Measurements from ENCODE around the gene CCDC187. TPM values are rescaled to one million over a fixed set of nuclear protein-coding genes. Genes with fewer than 3 reads are reported as not detected.

The CCDC187 gene
- total RNA-seq, 2 donors from 2014 or later: not detected

GRCh38 chr9:136335296-136336155, 31.6 kb upstream of the CCDC187 start:
- Mint-ChIP-seq H3K27me3 (no peaks in the 10 kb centered on the region), H3K4me3 (no peak overlapping the region), H3K36me3 (no peaks in the 10 kb centered on the region), H3K9me3 (no peaks in the 10 kb centered on the region), H3K4me1 (ENCODE audit: low read depth in 2 of 2) (no peaks in the 10 kb centered on the region), H3K27ac (no peak overlapping the region)
- no peak for ATAC-seq
- DNase-seq (ENCODE audit: low spot score): no peak

- no peak for ATAC-seq
- Mint-ChIP-seq H3K4me1 (ENCODE audit: low read depth in 2 of 2) (no peaks in the 10 kb centered on the region), H3K4me3 (no peak overlapping the region), H3K27ac (no peak overlapping the region), H3K9me3 (no peaks in the 10 kb centered on the region), H3K27me3 (no peaks in the 10 kb centered on the region), H3K36me3 (no peaks in the 10 kb centered on the region)
- DNase-seq (ENCODE audit: low spot score): no peak
Measured at GRCh38 chr9:136334541-136334940, 30.6 kb upstream of the CCDC187 start.

GRCh38 chr9:136333486-136333885, 29.6 kb upstream of the CCDC187 start:
- Mint-ChIP-seq H3K27ac (no peak overlapping the region), H3K4me3 (no peak overlapping the region), H3K27me3 (peaks cover 0 to 2% of the 10 kb centered on the region in 2 donors), H3K9me3 (no peaks in the 10 kb centered on the region), H3K36me3 (no peaks in the 10 kb centered on the region), H3K4me1 (ENCODE audit: low read depth in 2 of 2) (peaks cover 0 to 3% of the 10 kb centered on the region in 2 donors)
- ATAC-seq (no peak), DNase-seq (ENCODE audit: low spot score) (no peak)

DNA sequence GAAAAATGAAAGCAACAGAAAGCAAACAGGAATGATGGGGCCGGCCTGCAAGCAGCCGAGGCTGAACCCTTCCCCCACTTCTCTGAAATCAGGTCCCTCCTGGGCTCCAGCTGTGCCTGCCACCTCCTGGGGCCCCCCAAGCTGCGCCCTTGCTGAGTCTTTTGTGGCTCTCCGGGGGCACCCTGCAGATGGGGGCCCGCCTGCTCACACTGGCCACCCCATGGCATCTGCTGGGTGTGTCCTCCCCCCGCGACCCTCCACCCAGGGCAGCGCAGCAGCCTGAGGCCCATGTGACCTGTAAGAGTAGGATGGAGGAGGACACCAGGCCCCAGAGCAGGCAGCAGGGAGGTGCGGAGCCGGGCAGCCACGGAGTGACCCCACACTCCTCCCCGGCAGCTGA, 29.2 kb upstream of the CCDC187 start:
- ATAC-seq (no peak), DNase-seq (ENCODE audit: low spot score) (no peak)
- no peak overlapping the region for H3K4me3 Mint-ChIP-seq
- no peak overlapping the region for H3K27ac Mint-ChIP-seq
- H3K4me1 Mint-ChIP-seq (ENCODE audit: low read depth in 2 of 2): peaks cover 0 to 3% of the 10 kb centered on the region in 2 donors
- peaks cover 0 to 2% of the 10 kb centered on the region in 2 donors for H3K27me3 Mint-ChIP-seq
- no peaks in the 10 kb centered on the region for H3K9me3 Mint-ChIP-seq
- H3K36me3 Mint-ChIP-seq: no peaks in the 10 kb centered on the region

- no peak for DNase-seq (ENCODE audit: low spot score)
- H3K4me3 Mint-ChIP-seq: no peak overlapping the region
- peaks cover 0 to 3% of the 10 kb centered on the region in 2 donors for H3K4me1 Mint-ChIP-seq (ENCODE audit: low read depth in 2 of 2)
- no peak for ATAC-seq
- H3K27me3 Mint-ChIP-seq: peaks cover 0 to 2% of the 10 kb centered on the region in 2 donors
- H3K9me3 Mint-ChIP-seq: no peaks in the 10 kb centered on the region
- no peak overlapping the region for H3K27ac Mint-ChIP-seq
- H3K36me3 Mint-ChIP-seq: no peaks in the 10 kb centered on the region
Measured at GRCh38 chr9:136332482-136332983, 28.6 kb upstream of the CCDC187 start.

DNA sequence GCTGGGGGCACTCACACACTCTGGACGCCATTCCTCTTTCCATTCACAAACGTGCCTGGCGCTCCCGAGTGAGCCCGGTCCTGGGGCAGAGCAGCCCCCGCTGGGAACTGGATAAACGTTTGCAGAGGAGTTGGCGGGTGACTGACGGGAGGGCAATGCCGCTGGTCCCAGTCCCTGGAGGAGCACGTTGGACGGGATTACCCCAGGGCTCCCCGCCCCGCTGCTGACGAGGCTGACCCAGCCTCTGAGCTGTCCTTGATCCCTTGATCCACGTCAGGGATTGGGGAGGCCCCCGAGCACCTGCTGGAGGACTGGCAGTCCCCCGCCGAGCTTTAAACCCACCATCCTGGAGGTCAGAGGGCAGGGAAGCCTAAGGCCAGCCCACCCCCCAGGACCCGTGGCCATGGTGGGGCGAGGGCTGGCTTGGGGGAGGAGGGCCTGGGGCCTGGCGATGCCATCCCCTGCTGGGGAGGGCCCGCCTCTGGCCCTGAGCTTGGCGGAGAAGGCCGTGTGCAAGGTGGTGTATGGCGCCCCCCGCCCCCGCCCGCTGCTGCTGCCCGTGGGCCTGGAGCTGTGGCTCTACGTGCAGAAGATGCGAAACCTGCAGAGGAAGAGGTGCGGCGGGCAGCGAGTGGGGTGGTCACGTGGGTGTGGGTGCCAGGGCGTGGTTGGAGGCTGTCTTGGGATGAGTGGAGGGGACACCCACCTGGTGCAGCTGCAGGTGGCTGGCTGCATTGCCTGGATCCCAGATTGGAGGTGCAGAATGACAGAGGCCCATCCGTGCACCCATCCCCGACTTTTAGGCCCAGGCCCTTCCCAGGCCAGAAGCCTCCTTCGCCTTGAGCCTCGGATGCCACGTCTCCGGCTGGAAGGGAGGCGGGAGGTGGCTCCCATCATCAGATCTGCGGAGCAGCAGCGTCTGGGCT, 27.9 kb upstream of the CCDC187 start:
- H3K27ac Mint-ChIP-seq: no peak overlapping the region
- peaks cover 0 to 2% of the 10 kb centered on the region in 2 donors for H3K27me3 Mint-ChIP-seq
- H3K4me1 Mint-ChIP-seq (ENCODE audit: low read depth in 2 of 2): peaks cover 0 to 3% of the 10 kb centered on the region in 2 donors
- H3K9me3 Mint-ChIP-seq: no peaks in the 10 kb centered on the region
- DNase-seq (ENCODE audit: low spot score): no peak
- no peak for ATAC-seq
- no peak overlapping the region for H3K4me3 Mint-ChIP-seq
- H3K36me3 Mint-ChIP-seq: no peaks in the 10 kb centered on the region

- Mint-ChIP-seq H3K9me3 (no peaks in the 10 kb centered on the region), H3K27me3 (peaks cover 0 to 2% of the 10 kb centered on the region in 2 donors), H3K4me1 (ENCODE audit: low read depth in 2 of 2) (peaks cover 0 to 3% of the 10 kb centered on the region in 2 donors), H3K36me3 (no peaks in the 10 kb centered on the region), H3K4me3 (no peak overlapping the region), H3K27ac (no peak overlapping the region)
- DNase-seq (ENCODE audit: low spot score): no peak
- ATAC-seq: no peak
Measured at GRCh38 chr9:136331030-136331429, 27.1 kb upstream of the CCDC187 start.

DNA sequence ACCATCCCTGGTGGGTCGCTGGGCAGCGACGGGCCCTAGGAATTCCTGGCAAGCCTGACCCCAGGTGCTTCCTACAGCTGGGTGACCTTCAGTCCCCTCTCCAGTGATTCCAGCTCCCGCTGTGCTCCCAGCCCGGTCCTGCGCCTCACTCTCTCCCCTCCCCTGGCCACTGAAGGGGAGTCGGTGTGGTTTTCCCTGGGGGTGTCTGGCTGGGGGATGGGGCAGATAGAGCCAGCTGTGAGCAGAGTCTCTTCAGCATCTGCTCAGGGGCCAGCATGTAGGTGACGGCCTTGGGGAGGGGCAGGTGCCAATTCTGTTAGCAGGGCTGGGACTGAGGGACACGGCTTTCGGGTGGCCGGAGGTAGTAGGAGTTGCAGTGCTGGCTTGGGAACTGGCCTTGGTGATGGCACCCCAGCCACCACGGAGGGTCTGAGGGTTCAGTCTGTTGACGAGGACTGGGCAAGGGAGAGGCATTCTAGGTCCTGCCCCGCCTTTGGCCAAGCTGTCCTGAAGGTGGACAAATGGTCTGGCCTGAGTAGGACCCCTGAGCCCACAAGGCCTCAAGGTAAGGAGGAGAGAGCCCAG, 26.6 kb upstream of the CCDC187 start:
- Mint-ChIP-seq H3K27ac (no peak overlapping the region), H3K4me1 (ENCODE audit: low read depth in 2 of 2) (peaks cover 0 to 3% of the 10 kb centered on the region in 2 donors), H3K9me3 (no peaks in the 10 kb centered on the region), H3K4me3 (no peak overlapping the region), H3K27me3 (peaks cover 0 to 2% of the 10 kb centered on the region in 2 donors), H3K36me3 (no peaks in the 10 kb centered on the region)
- DNase-seq (ENCODE audit: low spot score) (no peak), ATAC-seq (no peak)

DNA sequence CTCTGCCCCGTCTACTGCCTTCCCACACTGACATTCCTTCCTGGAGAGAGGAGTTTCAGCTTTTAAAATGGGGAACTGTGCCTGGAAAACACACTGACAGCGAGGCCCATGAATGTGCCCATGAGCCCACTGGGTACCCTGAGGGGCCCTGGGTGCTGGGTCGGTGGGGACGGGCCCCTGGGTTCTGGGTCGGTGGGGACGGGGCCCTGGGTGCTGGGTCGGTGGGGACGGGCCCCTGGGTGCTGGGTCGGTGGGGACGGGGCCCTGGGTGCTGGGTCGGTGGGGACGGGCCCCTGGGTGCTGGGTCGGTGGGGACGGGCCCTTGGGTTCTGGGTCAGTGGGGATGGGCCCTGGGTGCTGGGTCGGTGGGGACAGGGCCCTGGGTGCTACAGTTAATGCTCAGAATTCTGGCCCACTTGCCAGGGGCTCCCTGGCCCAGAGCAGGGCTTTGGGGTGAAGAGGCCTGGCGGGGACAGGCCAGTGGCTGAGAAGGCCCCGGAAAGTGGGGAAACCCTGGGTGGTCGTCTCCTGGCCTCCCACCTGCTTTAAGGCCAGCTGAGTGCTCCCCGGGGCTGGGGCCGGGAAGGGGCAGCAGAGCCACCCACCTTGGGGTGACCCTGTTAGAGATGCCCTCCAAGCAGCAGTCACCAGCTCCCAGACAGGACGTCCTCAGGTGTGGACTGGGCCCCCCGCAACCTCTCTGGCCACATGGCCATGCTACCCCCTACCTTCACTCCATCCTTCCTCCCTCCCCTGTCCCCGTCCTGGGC, 25.9 kb upstream of the CCDC187 start:
- no peaks in the 10 kb centered on the region for H3K36me3 Mint-ChIP-seq
- no peak overlapping the region for H3K27ac Mint-ChIP-seq
- no peak for ATAC-seq
- H3K9me3 Mint-ChIP-seq: no peaks in the 10 kb centered on the region
- H3K4me3 Mint-ChIP-seq: no peak overlapping the region
- DNase-seq (ENCODE audit: low spot score): no peak
- peaks cover 0 to 2% of the 10 kb centered on the region in 2 donors for H3K27me3 Mint-ChIP-seq
- peaks cover 0 to 3% of the 10 kb centered on the region in 2 donors for H3K4me1 Mint-ChIP-seq (ENCODE audit: low read depth in 2 of 2)

DNA sequence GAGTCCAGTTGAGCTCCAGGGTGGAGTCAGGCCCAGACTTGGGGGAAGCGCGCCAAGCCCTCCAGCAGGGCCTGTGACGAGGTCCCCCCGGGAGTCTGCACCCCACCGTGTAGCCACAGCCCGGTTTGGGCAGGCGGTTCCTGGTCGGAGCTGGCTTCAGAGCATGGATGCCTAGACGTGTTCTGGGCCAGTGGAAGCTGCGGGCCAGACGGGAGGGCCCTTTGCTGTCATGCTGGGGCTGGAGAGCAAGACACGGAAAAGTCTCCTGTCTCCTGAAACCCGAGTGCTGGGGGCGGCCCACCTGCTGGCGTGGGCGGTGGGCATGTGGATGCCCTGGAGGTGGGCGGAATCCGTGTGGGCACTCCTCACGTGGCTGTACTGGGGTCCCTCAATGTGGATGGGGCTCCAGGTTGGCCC, 25.3 kb upstream of the CCDC187 start:
- Mint-ChIP-seq H3K4me3 (no peak overlapping the region), H3K27me3 (peaks cover 0 to 2% of the 10 kb centered on the region in 2 donors), H3K4me1 (ENCODE audit: low read depth in 2 of 2) (peaks cover 0 to 3% of the 10 kb centered on the region in 2 donors), H3K36me3 (no peaks in the 10 kb centered on the region), H3K9me3 (no peaks in the 10 kb centered on the region), H3K27ac (no peak overlapping the region)
- ATAC-seq (no peak), DNase-seq (ENCODE audit: low spot score) (no peak)

GRCh38 chr9:136328622-136329041, 24.7 kb upstream of the CCDC187 start:
- ATAC-seq: no peak
- Mint-ChIP-seq H3K27me3 (peaks cover 0 to 2% of the 10 kb centered on the region in 2 donors), H3K36me3 (no peaks in the 10 kb centered on the region), H3K9me3 (no peaks in the 10 kb centered on the region), H3K4me1 (ENCODE audit: low read depth in 2 of 2) (peaks cover 0 to 3% of the 10 kb centered on the region in 2 donors), H3K27ac (no peak overlapping the region), H3K4me3 (no peak overlapping the region)
- no peak for DNase-seq (ENCODE audit: low spot score)

DNA sequence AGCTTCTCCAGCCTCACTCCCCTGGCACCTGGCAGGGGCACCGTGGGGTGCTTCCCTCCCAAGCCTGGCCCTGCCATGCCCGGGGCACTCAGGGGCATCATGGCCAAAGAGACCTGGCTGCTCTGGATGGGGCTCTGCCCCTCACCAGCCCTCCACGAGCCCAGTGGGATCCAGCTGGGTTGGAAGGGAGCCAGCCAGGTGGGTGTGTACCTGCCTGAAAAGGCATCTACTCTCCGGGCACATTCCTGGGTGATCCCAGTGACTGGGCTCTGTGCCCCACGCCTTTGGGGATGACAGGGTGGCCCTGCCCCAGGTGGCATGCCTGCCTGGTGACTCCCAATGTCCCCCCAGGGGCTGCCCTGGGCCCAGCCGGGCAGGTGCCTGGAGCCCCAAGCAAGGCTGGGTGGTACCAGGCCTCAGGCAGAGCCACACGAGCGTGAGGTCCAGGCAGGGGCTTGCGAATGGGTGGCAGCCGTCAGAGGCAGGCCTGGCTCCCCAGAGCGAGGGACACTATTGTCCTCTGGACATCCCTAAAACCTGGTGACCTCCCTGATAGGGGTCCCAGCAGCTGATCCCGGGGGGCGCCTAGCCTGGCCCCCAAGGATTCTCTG, 24.2 kb upstream of the CCDC187 start:
- H3K36me3 Mint-ChIP-seq: no peaks in the 10 kb centered on the region
- H3K27ac Mint-ChIP-seq: no peak overlapping the region
- DNase-seq (ENCODE audit: low spot score) (no peak), ATAC-seq (no peak)
- peaks cover 0 to 3% of the 10 kb centered on the region in 2 donors for H3K4me1 Mint-ChIP-seq (ENCODE audit: low read depth in 2 of 2)
- H3K9me3 Mint-ChIP-seq: no peaks in the 10 kb centered on the region
- H3K4me3 Mint-ChIP-seq: no peak overlapping the region
- peaks cover 0 to 2% of the 10 kb centered on the region in 2 donors for H3K27me3 Mint-ChIP-seq
